ENCODE measurements around the gene RPL15. TPM values are rescaled to one million over a fixed set of nuclear protein-coding genes. Genes with fewer than 3 reads are reported as not detected.

RPL15 gene
- total and polyA plus RNA-seq, 2 of the 13 experiments (the other 11 are each of a cell fraction or from before 2014, with no cell fraction given) = 1,297 to 3,693 TPM

DNA sequence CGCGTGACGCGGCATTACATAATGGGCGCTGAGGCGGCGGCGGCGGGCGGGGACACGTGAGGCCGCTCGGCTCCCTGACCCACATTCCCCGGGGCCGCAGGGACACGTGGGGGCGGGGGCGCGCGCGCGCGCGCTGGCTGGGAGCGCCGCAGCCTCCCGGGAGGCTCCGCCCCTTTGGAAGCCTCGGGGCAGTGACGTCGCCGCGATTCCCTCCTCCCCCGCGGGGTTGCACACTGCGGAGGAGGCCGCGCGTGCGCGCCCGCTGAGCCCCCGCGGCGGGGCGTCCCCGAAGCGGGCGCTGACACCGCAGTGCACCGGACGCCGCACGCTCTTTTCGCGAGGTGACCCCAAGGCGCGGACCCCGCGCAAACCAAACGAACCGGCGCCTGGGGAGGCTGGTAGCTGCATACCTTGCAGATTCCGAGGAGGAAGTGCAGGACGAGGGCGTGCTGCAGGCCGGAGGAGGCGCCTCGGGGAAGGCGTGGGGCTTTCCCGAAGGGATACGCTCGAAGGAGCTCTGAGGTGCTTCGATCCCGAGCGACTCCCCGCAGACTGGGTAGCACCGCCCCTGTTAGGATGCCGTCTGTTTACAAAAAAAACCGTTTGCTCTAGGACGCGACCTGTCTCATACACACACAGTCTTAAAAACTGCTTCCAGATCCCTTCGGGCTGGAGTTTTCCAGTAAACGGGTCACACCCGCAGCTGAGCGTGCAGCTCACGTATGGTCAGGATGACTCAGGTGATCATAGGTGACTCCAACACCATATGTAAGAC, 29.2 kb downstream of the RPL15 start (continued):
- TF ChIP-seq ZNF350 (CRISPR knock-in tag; IDR thresholded peaks at IDR 0.05; ENCODE audit: borderline replicate concordance, low read depth) = peak; percentile 40; the same call in 1 of the 2 replicates
- TF ChIP-seq ZNF136 (CRISPR knock-in tag; IDR thresholded peaks at IDR 0.05; ENCODE audit: low read depth) = no peak
- TF ChIP-seq, protein P1, sequence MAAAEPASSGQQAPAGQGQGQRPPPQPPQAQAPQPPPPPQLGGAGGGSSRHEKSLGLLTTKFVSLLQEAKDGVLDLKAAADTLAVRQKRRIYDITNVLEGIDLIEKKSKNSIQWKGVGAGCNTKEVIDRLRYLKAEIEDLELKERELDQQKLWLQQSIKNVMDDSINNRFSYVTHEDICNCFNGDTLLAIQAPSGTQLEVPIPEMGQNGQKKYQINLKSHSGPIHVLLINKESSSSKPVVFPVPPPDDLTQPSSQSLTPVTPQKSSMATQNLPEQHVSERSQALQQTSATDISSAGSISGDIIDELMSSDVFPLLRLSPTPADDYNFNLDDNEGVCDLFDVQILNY (CRISPR knock-in tag; conservative IDR thresholded peaks at IDR 0.05) = no peak
- TF ChIP-seq GTF3A (CRISPR knock-in tag; conservative IDR thresholded peaks at IDR 0.05) = no peak
- TF ChIP-seq, protein P2, sequence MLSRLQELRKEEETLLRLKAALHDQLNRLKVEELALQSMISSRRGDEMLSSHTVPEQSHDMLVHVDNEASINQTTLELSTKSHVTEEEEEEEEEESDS (CRISPR knock-in tag; IDR thresholded peaks at IDR 0.05; ENCODE audit: borderline replicate concordance) = no peak; the same call in 1 of the 2 replicates
- no peak; the same call in 1 of the 2 replicates for TF ChIP-seq NR2F2 (IDR thresholded peaks at IDR 0.05; ENCODE audit: borderline replicate concordance, low read depth)
- TF ChIP-seq, protein P3, sequence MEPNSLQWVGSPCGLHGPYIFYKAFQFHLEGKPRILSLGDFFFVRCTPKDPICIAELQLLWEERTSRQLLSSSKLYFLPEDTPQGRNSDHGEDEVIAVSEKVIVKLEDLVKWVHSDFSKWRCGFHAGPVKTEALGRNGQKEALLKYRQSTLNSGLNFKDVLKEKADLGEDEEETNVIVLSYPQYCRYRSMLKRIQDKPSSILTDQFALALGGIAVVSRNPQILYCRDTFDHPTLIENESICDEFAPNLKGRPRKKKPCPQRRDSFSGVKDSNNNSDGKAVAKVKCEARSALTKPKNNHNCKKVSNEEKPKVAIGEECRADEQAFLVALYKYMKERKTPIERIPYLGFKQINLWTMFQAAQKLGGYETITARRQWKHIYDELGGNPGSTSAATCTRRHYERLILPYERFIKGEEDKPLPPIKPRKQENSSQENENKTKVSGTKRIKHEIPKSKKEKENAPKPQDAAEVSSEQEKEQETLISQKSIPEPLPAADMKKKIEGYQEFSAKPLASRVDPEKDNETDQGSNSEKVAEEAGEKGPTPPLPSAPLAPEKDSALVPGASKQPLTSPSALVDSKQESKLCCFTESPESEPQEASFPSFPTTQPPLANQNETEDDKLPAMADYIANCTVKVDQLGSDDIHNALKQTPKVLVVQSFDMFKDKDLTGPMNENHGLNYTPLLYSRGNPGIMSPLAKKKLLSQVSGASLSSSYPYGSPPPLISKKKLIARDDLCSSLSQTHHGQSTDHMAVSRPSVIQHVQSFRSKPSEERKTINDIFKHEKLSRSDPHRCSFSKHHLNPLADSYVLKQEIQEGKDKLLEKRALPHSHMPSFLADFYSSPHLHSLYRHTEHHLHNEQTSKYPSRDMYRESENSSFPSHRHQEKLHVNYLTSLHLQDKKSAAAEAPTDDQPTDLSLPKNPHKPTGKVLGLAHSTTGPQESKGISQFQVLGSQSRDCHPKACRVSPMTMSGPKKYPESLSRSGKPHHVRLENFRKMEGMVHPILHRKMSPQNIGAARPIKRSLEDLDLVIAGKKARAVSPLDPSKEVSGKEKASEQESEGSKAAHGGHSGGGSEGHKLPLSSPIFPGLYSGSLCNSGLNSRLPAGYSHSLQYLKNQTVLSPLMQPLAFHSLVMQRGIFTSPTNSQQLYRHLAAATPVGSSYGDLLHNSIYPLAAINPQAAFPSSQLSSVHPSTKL (CRISPR knock-in tag; IDR thresholded peaks at IDR 0.05) = peak; percentile 44; the same call in 1 of the 2 replicates
- TF ChIP-seq KMT2B (CRISPR knock-in tag; IDR thresholded peaks at IDR 0.05) = peak; percentile 88
- TF ChIP-seq ZNF232 (CRISPR knock-in tag; IDR thresholded peaks at IDR 0.05; ENCODE audit: borderline replicate concordance) = no peak; the same call in 1 of the 2 replicates
- peak; percentile 88; the same call in 1 of the 2 replicates for TF ChIP-seq ZNF274 (CRISPR knock-in tag; IDR thresholded peaks at IDR 0.05)
- TF ChIP-seq ZNF883 (CRISPR knock-in tag; IDR thresholded peaks at IDR 0.05; ENCODE audit: not compliant biosample characterization) = peak; percentile 92
- TF ChIP-seq ZNF282 (IDR thresholded peaks at IDR 0.05; ENCODE audit: partially characterized antibody) = no peak
- TF ChIP-seq ZNF121 (CRISPR knock-in tag; IDR thresholded peaks at IDR 0.05) = no peak
- TF ChIP-seq, protein P4, sequence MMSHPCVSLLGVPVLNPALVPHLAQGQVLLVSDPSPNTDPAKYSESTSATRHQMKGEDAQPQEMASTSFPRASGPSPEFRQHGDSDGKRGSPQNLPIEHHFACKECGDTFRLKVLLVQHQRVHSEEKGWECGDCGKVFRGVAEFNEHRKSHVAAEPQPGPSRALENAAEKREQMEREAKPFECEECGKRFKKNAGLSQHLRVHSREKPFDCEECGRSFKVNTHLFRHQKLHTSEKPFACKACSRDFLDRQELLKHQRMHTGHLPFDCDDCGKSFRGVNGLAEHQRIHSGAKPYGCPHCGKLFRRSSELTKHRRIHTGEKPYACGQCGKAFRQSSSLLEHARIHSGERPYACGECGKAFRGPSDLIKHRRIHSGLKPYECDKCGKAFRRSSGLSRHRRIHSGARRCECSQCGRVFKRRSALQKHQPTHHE (CRISPR knock-in tag; IDR thresholded peaks at IDR 0.05; ENCODE audit: borderline replicate concordance) = peak; percentile 56; the same call in 1 of the 2 replicates
- TF ChIP-seq FOXK1 (CRISPR knock-in tag; IDR thresholded peaks at IDR 0.05; ENCODE audit: borderline replicate concordance, low read depth) = no peak
- peak; percentile 39 for TF ChIP-seq FOSL2 (CRISPR knock-in tag; IDR thresholded peaks at IDR 0.05)
- no peak for TF ChIP-seq ONECUT2 (CRISPR knock-in tag; IDR thresholded peaks at IDR 0.05)
- peak; percentile 54; the same call in 1 of the 2 replicates for TF ChIP-seq POLR2AphosphoS5 (IDR thresholded peaks at IDR 0.05; ENCODE audit: low read depth, low read length)
- peak; percentile 63; the same call in 1 of the 2 replicates for TF ChIP-seq ZNF878 (CRISPR knock-in tag; IDR thresholded peaks at IDR 0.05)
- TF ChIP-seq, protein P5, sequence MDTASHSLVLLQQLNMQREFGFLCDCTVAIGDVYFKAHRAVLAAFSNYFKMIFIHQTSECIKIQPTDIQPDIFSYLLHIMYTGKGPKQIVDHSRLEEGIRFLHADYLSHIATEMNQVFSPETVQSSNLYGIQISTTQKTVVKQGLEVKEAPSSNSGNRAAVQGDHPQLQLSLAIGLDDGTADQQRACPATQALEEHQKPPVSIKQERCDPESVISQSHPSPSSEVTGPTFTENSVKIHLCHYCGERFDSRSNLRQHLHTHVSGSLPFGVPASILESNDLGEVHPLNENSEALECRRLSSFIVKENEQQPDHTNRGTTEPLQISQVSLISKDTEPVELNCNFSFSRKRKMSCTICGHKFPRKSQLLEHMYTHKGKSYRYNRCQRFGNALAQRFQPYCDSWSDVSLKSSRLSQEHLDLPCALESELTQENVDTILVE (CRISPR knock-in tag; IDR thresholded peaks at IDR 0.05) = no peak; the same call in 1 of the 2 replicates
- TF ChIP-seq MAF1 (CRISPR knock-in tag; IDR thresholded peaks at IDR 0.05; ENCODE audit: borderline replicate concordance) = no peak
